Measurements from ENCODE around the gene DMPK.
A peak's percentile ranks its signal among the peaks of the same experiment; 100 is the strongest.

DMPK gene

GRCh38 chr19:45781214-45782161 lies 802 bp downstream of the DMPK start:
- Mint-ChIP-seq H3K36me3 (ENCODE audit: low read depth) (peaks cover 18% of the 10 kb centered on the region), H3K9me3 (no peaks in the 10 kb centered on the region), H3K4me3 (peak overlapping the region; percentile 39 to 86 (median 83)), H3K27me3 (ENCODE audit: low read depth) (no peaks in the 10 kb centered on the region), H3K4me1 (peaks cover 33% of the 10 kb centered on the region), H3K27ac (peak overlapping the region; percentile 28 to 40 (median 38))
- TF ChIP-seq CTCF (IDR thresholded peaks at IDR 0.05; ENCODE audit: unreplicated experiment in 3 of 3): no peak

- Mint-ChIP-seq H3K4me1 (peaks cover 33% of the 10 kb centered on the region), H3K9me3 (no peaks in the 10 kb centered on the region), H3K36me3 (ENCODE audit: low read depth) (peaks cover 16% of the 10 kb centered on the region), H3K27me3 (ENCODE audit: low read depth) (no peaks in the 10 kb centered on the region), H3K4me3 (peak overlapping the region; percentile 39 to 86 (median 83)), H3K27ac (peak overlapping the region; percentile 28 to 40 (median 38))
- TF ChIP-seq CTCF (IDR thresholded peaks at IDR 0.05; ENCODE audit: unreplicated experiment in 3 of 3): no peak
Observed at GRCh38 chr19:45780448-45781213, 1.7 kb downstream of the DMPK start.

GRCh38 chr19:45780146-45780447 lies 2.2 kb downstream of the DMPK start:
- Mint-ChIP-seq H3K27me3 (ENCODE audit: low read depth) (no peaks in the 10 kb centered on the region), H3K4me1 (peaks cover 33% of the 10 kb centered on the region), H3K36me3 (ENCODE audit: low read depth) (peaks cover 16% of the 10 kb centered on the region), H3K4me3 (peak overlapping the region; percentile 6 to 86 (median 75)), H3K27ac (no peak overlapping the region), H3K9me3 (no peaks in the 10 kb centered on the region)
- TF ChIP-seq CTCF (IDR thresholded peaks at IDR 0.05; ENCODE audit: unreplicated experiment in 3 of 3): no peak

- no peaks in the 10 kb centered on the region for H3K27me3 Mint-ChIP-seq (ENCODE audit: low read depth)
- H3K27ac Mint-ChIP-seq: peak overlapping the region in 2 of 3 experiments; percentile 10 to 22
- TF ChIP-seq CTCF (IDR thresholded peaks at IDR 0.05; ENCODE audit: unreplicated experiment in 3 of 3): peak; percentile 70 to 74 (median 73)
- no peaks in the 10 kb centered on the region for H3K9me3 Mint-ChIP-seq
- peaks cover 33% of the 10 kb centered on the region for H3K4me1 Mint-ChIP-seq
- H3K4me3 Mint-ChIP-seq: peak overlapping the region; percentile 74 to 86 (median 75)
- H3K36me3 Mint-ChIP-seq (ENCODE audit: low read depth): peaks cover 21% of the 10 kb centered on the region
Observed at GRCh38 chr19:45779231-45780145, 2.8 kb downstream of the DMPK start.

- Mint-ChIP-seq H3K27me3 (ENCODE audit: low read depth) (no peaks in the 10 kb centered on the region), H3K9me3 (no peaks in the 10 kb centered on the region), H3K4me1 (peaks cover 28% of the 10 kb centered on the region), H3K36me3 (ENCODE audit: low read depth) (peaks cover 25% of the 10 kb centered on the region), H3K4me3 (peak overlapping the region; percentile 10 to 86 (median 74)), H3K27ac (no peak overlapping the region)
- TF ChIP-seq CTCF (IDR thresholded peaks at IDR 0.05; ENCODE audit: unreplicated experiment in 3 of 3): no peak
Observed at GRCh38 chr19:45778010-45778661, 4.2 kb downstream of the DMPK start.
